Measurements from ENCODE around the gene EID1.

GRCh38 chr15:48904758-48905157 is 26.8 kb downstream of the EID1 start:
- TF ChIP-seq FOXM1 (IDR thresholded peaks at IDR 0.05; ENCODE audit: borderline replicate concordance) (no peak), FOXK2 (IDR thresholded peaks at IDR 0.05) (no peak), ZNF384 (IDR thresholded peaks at IDR 0.05) (no peak), NFRKB (IDR thresholded peaks at IDR 0.05) (no peak), SP1 (IDR thresholded peaks at IDR 0.05) (no peak), SUZ12 (IDR thresholded peaks at IDR 0.05) (no peak), L3MBTL2 (conservative IDR thresholded peaks at IDR 0.05) (no peak), FOXA1 (IDR thresholded peaks at IDR 0.05) (no peak), BHLHE40 (IDR thresholded peaks at IDR 0.05; ENCODE audit: borderline replicate concordance) (no peak)
